Measurements from ENCODE around the gene RBM3. TPM values are rescaled to one million over a fixed set of nuclear protein-coding genes. Genes with fewer than 3 reads are reported as not detected.
"Not testable (repeated sequence)": the region's sequence is repeated elsewhere in the genome, so short reads cannot be mapped to it uniquely, and the experiment has no call there.

The RBM3 gene
- total RNA-seq, 1 donor from 2014 or later, result 303 TPM

GRCh38 chrX:48541140-48541814 is 33.0 kb upstream of the RBM3 start:
- Mint-ChIP-seq H3K4me1 (ENCODE audit: low read depth) (peaks cover 16% of the 10 kb centered on the region), H3K9me3 (ENCODE audit: low read depth) (peaks cover 4% of the 10 kb centered on the region), H3K4me3 (ENCODE audit: unreplicated experiment) (peak overlapping the region; percentile 23), H3K27me3 (ENCODE audit: low read depth) (no peaks in the 10 kb centered on the region), H3K27ac (ENCODE audit: unreplicated experiment) (no peak overlapping the region), H3K36me3 (ENCODE audit: low read depth) (peaks cover 4% of the 10 kb centered on the region)
- no peak for TF ChIP-seq CTCF (IDR thresholded peaks at IDR 0.05)
- DNase-seq (ENCODE audit: low spot score), result no peak

DNA sequence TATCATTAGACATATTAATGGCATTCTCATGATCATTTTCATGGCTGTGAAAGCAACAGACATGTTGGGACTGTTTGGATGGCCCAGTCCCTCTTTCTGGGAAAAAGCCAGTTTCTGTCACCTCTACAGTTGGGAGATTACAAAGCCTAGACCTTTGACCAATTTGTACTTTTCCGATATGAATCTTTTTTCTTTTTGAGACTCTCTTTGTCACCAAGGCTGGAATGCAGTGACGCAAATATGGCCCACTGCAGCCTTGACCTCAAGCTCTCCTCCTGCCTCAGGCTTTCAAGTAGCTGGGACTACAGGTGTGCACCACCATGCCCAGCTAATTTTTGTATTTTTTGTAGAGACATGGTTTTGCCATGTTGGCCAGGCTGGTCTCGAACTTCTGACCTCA is 25.4 kb upstream of the RBM3 start:
- Mint-ChIP-seq H3K27ac (ENCODE audit: unreplicated experiment) (no peak overlapping the region), H3K27me3 (ENCODE audit: low read depth) (no peaks in the 10 kb centered on the region), H3K4me1 (ENCODE audit: low read depth) (no peaks in the 10 kb centered on the region), H3K9me3 (ENCODE audit: low read depth) (no peaks in the 10 kb centered on the region), H3K36me3 (ENCODE audit: low read depth) (peaks cover 9% of the 10 kb centered on the region), H3K4me3 (ENCODE audit: unreplicated experiment) (no peak overlapping the region)
- no peak for DNase-seq (ENCODE audit: low spot score)
- TF ChIP-seq CTCF (IDR thresholded peaks at IDR 0.05), result no peak

DNA sequence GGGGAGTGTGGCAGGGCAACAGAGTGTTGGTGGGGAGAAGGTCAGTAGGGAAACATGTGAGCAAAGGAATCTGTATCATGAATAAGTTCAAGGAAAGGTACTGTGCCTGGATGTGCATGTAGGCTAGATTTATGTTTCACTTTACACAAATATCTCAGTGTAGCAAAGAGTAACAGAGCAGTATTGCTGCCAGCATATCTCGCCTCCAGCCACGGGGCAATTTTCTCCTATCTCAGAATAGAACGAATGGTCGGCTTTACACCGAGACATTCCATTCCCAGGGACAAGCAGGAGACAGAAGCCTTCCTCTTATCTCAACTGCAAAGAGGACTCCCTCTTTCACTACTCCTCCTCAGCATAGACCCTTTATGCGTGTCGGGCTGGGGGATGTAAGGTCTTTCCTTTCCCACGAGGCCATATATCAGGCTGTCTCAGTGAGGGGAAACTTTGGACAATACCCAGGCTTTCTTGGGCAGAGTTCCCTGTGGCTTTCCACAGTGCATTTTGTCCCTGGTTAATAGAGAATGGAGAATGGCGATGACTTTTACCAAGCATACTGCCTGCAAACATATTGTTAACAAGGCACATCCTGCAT is 18.5 kb upstream of the RBM3 start:
- H3K36me3 Mint-ChIP-seq (ENCODE audit: low read depth), result peaks cover 20% of the 10 kb centered on the region
- H3K27me3 Mint-ChIP-seq (ENCODE audit: low read depth); H3K4me1 Mint-ChIP-seq (ENCODE audit: low read depth); H3K4me3 Mint-ChIP-seq (ENCODE audit: unreplicated experiment); H3K27ac Mint-ChIP-seq (ENCODE audit: unreplicated experiment); H3K9me3 Mint-ChIP-seq (ENCODE audit: low read depth); DNase-seq (ENCODE audit: low spot score): not testable (repeated sequence)

DNA sequence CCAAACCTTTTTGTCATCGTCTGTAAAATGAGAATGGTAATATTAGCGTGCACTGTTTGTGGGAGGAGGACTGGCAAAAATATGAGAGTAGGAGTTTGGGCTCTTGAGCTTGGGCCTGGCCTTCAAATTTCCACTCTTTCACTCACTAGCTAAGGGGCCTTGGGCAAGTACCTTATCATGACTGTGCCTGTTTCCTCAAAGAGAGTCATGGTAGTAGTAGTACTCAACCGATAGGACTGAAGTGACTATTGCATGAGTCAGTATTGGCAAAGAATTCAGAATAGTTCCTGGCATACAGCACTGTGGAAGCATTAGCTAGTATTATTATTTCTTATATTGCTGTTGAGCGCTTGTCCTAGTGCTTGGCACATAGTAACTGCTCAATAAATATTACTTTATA is 16.0 kb upstream of the RBM3 start:
- no peak for TF ChIP-seq CTCF (IDR thresholded peaks at IDR 0.05)
- Mint-ChIP-seq H3K36me3 (ENCODE audit: low read depth) (peaks cover 23% of the 10 kb centered on the region), H3K27ac (ENCODE audit: unreplicated experiment) (peak overlapping the region; percentile 17), H3K4me3 (ENCODE audit: unreplicated experiment) (no peak overlapping the region), H3K9me3 (ENCODE audit: low read depth) (peaks cover 13% of the 10 kb centered on the region), H3K27me3 (ENCODE audit: low read depth) (no peaks in the 10 kb centered on the region), H3K4me1 (ENCODE audit: low read depth) (peaks cover 3% of the 10 kb centered on the region)
- DNase-seq (ENCODE audit: low spot score), result no peak

DNA sequence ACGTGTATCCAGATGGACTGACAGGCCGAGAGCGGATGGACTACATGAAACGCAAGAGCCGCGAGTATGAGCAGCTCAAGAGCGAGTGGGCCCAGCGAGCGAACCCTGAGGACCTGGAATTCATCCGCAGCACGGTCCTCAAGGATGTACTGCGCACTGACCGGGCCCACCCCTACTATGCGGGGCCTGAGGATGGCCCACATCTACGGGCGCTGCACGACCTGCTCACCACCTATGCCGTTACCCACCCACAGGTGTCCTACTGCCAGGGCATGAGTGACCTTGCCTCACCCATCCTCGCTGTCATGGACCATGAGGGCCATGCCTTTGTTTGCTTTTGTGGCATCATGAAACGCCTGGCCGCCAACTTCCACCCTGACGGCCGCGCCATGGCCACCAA is 14.6 kb upstream of the RBM3 start:
- Mint-ChIP-seq H3K27me3 (ENCODE audit: low read depth) (no peaks in the 10 kb centered on the region), H3K4me1 (ENCODE audit: low read depth) (peaks cover 3% of the 10 kb centered on the region), H3K4me3 (ENCODE audit: unreplicated experiment) (no peak overlapping the region), H3K9me3 (ENCODE audit: low read depth) (peaks cover 12% of the 10 kb centered on the region), H3K36me3 (ENCODE audit: low read depth) (peaks cover 22% of the 10 kb centered on the region), H3K27ac (ENCODE audit: unreplicated experiment) (no peak overlapping the region)
- no peak for TF ChIP-seq CTCF (IDR thresholded peaks at IDR 0.05)
- peak; percentile 69 for DNase-seq (ENCODE audit: low spot score)

- Mint-ChIP-seq H3K36me3 (ENCODE audit: low read depth) (peaks cover 18% of the 10 kb centered on the region), H3K4me3 (ENCODE audit: unreplicated experiment) (no peak overlapping the region), H3K27me3 (ENCODE audit: low read depth) (no peaks in the 10 kb centered on the region), H3K4me1 (ENCODE audit: low read depth) (peaks cover 3% of the 10 kb centered on the region), H3K9me3 (ENCODE audit: low read depth) (peaks cover 9% of the 10 kb centered on the region), H3K27ac (ENCODE audit: unreplicated experiment) (no peak overlapping the region)
- no peak for TF ChIP-seq CTCF (IDR thresholded peaks at IDR 0.05)
- DNase-seq (ENCODE audit: low spot score), result peak; percentile 85
Measured at GRCh38 chrX:48560056-48560455, 14.2 kb upstream of the RBM3 start.
